H1 (cell line): ENCODE results near the gene ARL6IP4. TPM values are rescaled to one million over a fixed set of nuclear protein-coding genes. Genes with fewer than 3 reads are reported as not detected.

Experiments
- CTCF ChIA-PET: fragments of 300-600 bp; sonication (Branson Sonifier 250); formaldehyde crosslinking; loops from one replicate; lab custom pipeline; 2021; ENCODE audit not compliant: partially characterized antibody; lab: Charles Lee
- POLR2A ChIA-PET: fragments of 300-600 bp; sonication (Branson Sonifier 250); formaldehyde crosslinking; loops from one replicate; lab custom pipeline; 2021; ENCODE audit warnings: inconsistent platforms; ENCODE audit not compliant: partially characterized antibody; lab: Charles Lee
- DNase-seq, 2 experiments: peaks; one replicate each; pipeline versions ENCODE4 v3.0.0 to v3.0.0-alpha.2; 2010 to 2022; ENCODE audit warnings: low spot score in 2 of 2, low read depth in 1 of 2, mixed read lengths in 1 of 2
- FAIRE-seq: peaks from 2 replicates; lab custom pipeline; 2011; peaks lifted over from hg19 to GRCh38; lab: Jason Lieb, UNC
- H2AFZ ChIP-seq: 2 replicates; pipeline ENCODE4 v1.8.1; 2012; ENCODE audit warnings: low read length, inconsistent platforms
- H2AK5ac ChIP-seq: 2 replicates; pipeline ENCODE4 v1.6.1; 2013; ENCODE audit warnings: low read depth, low read length
- H2BK120ac ChIP-seq: replicated peaks from 2 replicates; pipeline ENCODE3; 2013; ENCODE audit warnings: low read depth, low read length, inconsistent platforms
- H2BK12ac ChIP-seq: 2 replicates; pipeline ENCODE4 v1.6.1; 2013; ENCODE audit warnings: low read depth, low read length
- H2BK15ac ChIP-seq: 2 replicates; pipeline ENCODE4 v1.6.1; 2013; ENCODE audit warnings: low read length
- H2BK20ac ChIP-seq: 2 replicates; pipeline ENCODE4 v1.6.1; 2013; ENCODE audit warnings: low read length
- H2BK5ac ChIP-seq: 2 replicates; pipeline ENCODE4 v1.6.1; 2013; ENCODE audit warnings: low read depth, low read length
- H3K14ac ChIP-seq: 2 replicates; pipeline ENCODE4 v1.6.1; 2013; ENCODE audit warnings: inconsistent platforms; ENCODE audit not compliant: insufficient read length
- H3K18ac ChIP-seq: 2 replicates; pipeline ENCODE4 v1.6.1; 2013; ENCODE audit warnings: low read length; ENCODE audit errors: extremely low read depth
- H3K23ac ChIP-seq: 2 replicates; pipeline ENCODE4 v1.6.1; 2013; ENCODE audit warnings: inconsistent platforms; ENCODE audit not compliant: insufficient read length
- H3K23me2 ChIP-seq: 2 replicates; pipeline ENCODE4 v1.6.1; 2013; ENCODE audit warnings: low read depth, low read length
- H3K27ac ChIP-seq: 2 replicates; pipeline ENCODE4 v1.6.1; 2011; ENCODE audit warnings: low read depth, low read length, inconsistent platforms
- H3K27me3 ChIP-seq, 4 experiments: replicated peaks in 1 of 4; 1 replicate in 1 of 4; 2 replicates in 3 of 4; pipeline versions ENCODE4 v1.6.1 to v1.8.1; 2011 to 2013; ENCODE audit warnings: low read length in 3 of 4, mild to moderate bottlenecking in 3 of 4, inconsistent platforms in 2 of 4, mixed read lengths in 2 of 4, moderate library complexity in 1 of 4; ENCODE audit not compliant: control insufficient read depth in 3 of 4, insufficient read depth in 3 of 4; ENCODE audit errors: extremely low read depth in 1 of 4
- H3K36me3 ChIP-seq, 4 experiments: 2 replicates each; pipeline versions ENCODE4 v1.6.1 to v1.8.1; 2011 to 2013; ENCODE audit warnings: mild to moderate bottlenecking in 4 of 4, low read length in 3 of 4, moderate library complexity in 2 of 4, control low read depth in 1 of 4, inconsistent platforms in 1 of 4; ENCODE audit not compliant: insufficient read depth in 4 of 4, control insufficient read depth in 2 of 4
- H3K4ac ChIP-seq: replicated peaks from 2 replicates; pipeline ENCODE3; 2013; ENCODE audit warnings: low read length, low read depth, mixed read lengths, inconsistent platforms; ENCODE audit not compliant: insufficient read length
- H3K4me1 ChIP-seq, 4 experiments: replicated peaks in 1 of 4; 1 replicate in 1 of 4; 2 replicates in 3 of 4; pipeline versions ENCODE4 v1.6.1 to v1.8.1; 2011 to 2013; ENCODE audit warnings: low read length in 3 of 4, inconsistent platforms in 2 of 4, mixed read lengths in 1 of 4; ENCODE audit not compliant: insufficient read depth in 4 of 4, control insufficient read depth in 3 of 4
- H3K4me2 ChIP-seq, 2 experiments: 2 replicates each; pipeline versions ENCODE4 v1.6.1 to v1.8.1; 2011 to 2013; ENCODE audit warnings: low read depth in 2 of 2, low read length in 2 of 2, control low read depth in 1 of 2, inconsistent platforms in 1 of 2, mild to moderate bottlenecking in 1 of 2; ENCODE audit not compliant: insufficient read depth in 1 of 2
- H3K4me3 ChIP-seq, 4 experiments: fragments of 200-600, 300-600 bp in 1 of 4; sonication (generic), shearing (Covaris generic), sonication (Bioruptor Twin) in 1 of 4; 2 replicates each; pipeline versions ENCODE4 v1.5.1 to v1.8.1; 2011 to 2016; ENCODE audit warnings: low read length in 4 of 4, low read depth in 3 of 4, control low read depth in 2 of 4, inconsistent platforms in 2 of 4, mild to moderate bottlenecking in 2 of 4, mixed read lengths in 1 of 4, moderate library complexity in 1 of 4; ENCODE audit not compliant: insufficient read depth in 2 of 4; ENCODE audit errors: extremely low read depth in 1 of 4
- H3K56ac ChIP-seq: replicated peaks from 2 replicates; pipeline ENCODE3; 2013; ENCODE audit warnings: low read depth, mild to moderate bottlenecking, mixed read lengths, low read length, inconsistent platforms; ENCODE audit not compliant: insufficient read length
- H3K79me1 ChIP-seq: 2 replicates; pipeline ENCODE4 v1.6.1; 2013; ENCODE audit warnings: low read depth, low read length, control low read depth
- H3K79me2 ChIP-seq, 2 experiments: 2 replicates each; pipeline versions ENCODE4 v1.6.1 to v1.8.1; 2012 to 2013; ENCODE audit warnings: low read length in 2 of 2, mild to moderate bottlenecking in 2 of 2, inconsistent platforms in 1 of 2; ENCODE audit not compliant: insufficient read depth in 2 of 2, control insufficient read depth in 1 of 2
- H3K9ac ChIP-seq, 4 experiments: replicated peaks in 1 of 4; 1 replicate in 1 of 4; 2 replicates in 3 of 4; pipeline versions ENCODE4 v1.6.1 to v1.8.1; 2011 to 2013; ENCODE audit warnings: low read depth in 3 of 4, low read length in 3 of 4, control low read depth in 2 of 4, mild to moderate bottlenecking in 2 of 4, moderate library complexity in 2 of 4, inconsistent platforms in 1 of 4; ENCODE audit errors: extremely low read depth in 1 of 4
- H3K9me3 ChIP-seq, 2 experiments: 2 replicates each; pipeline versions ENCODE4 v1.6.1 to v1.8.1; 2012 to 2013; ENCODE audit warnings: mild to moderate bottlenecking in 2 of 2, moderate library complexity in 2 of 2, control low read depth in 1 of 2, inconsistent platforms in 1 of 2, low read depth in 1 of 2, low read length in 1 of 2, mixed read lengths in 1 of 2; ENCODE audit not compliant: insufficient read depth in 2 of 2
- H4K20me1 ChIP-seq, 2 experiments: replicated peaks in 1 of 2; 2 replicates each; pipeline versions ENCODE3 to v1.8.1; 2011 to 2013; ENCODE audit warnings: inconsistent platforms in 2 of 2, low read length in 2 of 2, mild to moderate bottlenecking in 1 of 2; ENCODE audit not compliant: insufficient read depth in 2 of 2, control insufficient read depth in 1 of 2
- H4K5ac ChIP-seq: 2 replicates; pipeline ENCODE4 v1.6.1; 2013; ENCODE audit warnings: low read length, low read depth, mixed read lengths, inconsistent platforms; ENCODE audit not compliant: insufficient read length
- H4K8ac ChIP-seq: 2 replicates; pipeline ENCODE4 v1.8.0; 2013; ENCODE audit warnings: mild to moderate bottlenecking, moderate library complexity, low read length, inconsistent platforms; ENCODE audit not compliant: insufficient read depth; ENCODE audit errors: extremely low read depth
- H4K91ac ChIP-seq: replicated peaks from 2 replicates; pipeline ENCODE3; 2013; ENCODE audit warnings: low read length, mixed read lengths, inconsistent platforms; ENCODE audit not compliant: insufficient read length
- CHD2 ChIP-seq: IDR thresholded peaks from 2 replicates; pipeline ENCODE4 v1.6.1; 2012; ENCODE audit warnings: low read length, improper control_type of control experiment
- WGBS, 2 experiments: shearing (Covaris generic) in 1 of 2; methylation state at CpG; one replicate each; pipeline versions ENCODE4 v1.1.6 to v1.1.7; 2013 to 2015; ENCODE audit warnings: low lambda C conversion rate in 2 of 2, mixed read lengths in 2 of 2, inconsistent platforms in 1 of 2, low coverage in 1 of 2, missing lambda C conversion rate in 1 of 2; ENCODE audit not compliant: insufficient replicate concordance in 2 of 2, insufficient coverage in 1 of 2, insufficient read length in 1 of 2; ENCODE audit errors: extremely low coverage in 1 of 2, missing lambda C conversion rate in 1 of 2; 5-methylcytosine and 5-hydroxymethylcytosine counted together
- polyA plus RNA-seq, 7 experiments: library from polyadenylated mRNA; depleted of rRNA in 3 of 7; stranded (reverse) in 5 of 7; unstranded in 2 of 7; fragments of >200 nt in 5 of 7; fragments of 200-250 nt in 2 of 7; gene quantifications; 1 replicate in 5 of 7; 2 replicates in 1 of 7; 4 replicates in 1 of 7; pipeline versions ENCODE4 v1.2.1 to v1.2.3, GENCODE V29; 2011 to 2013; ENCODE audit warnings: missing spikeins in 2 of 7, mixed read lengths in 2 of 7
- total RNA-seq: library from RNA; stranded (reverse); fragmentation: NEBNext Ultra II Directional; extraction: Animal tissue kit (Norgen Biotek cat#: 25700); gene quantifications from 2 replicates; pipeline ENCODE4 v1.2.1, GENCODE V29; 2021

ARL6IP4 gene
- total and polyA plus RNA-seq, 2 of the 8 experiments (the other 6 are each of a cell fraction or from before 2014, with no cell fraction given), result 76.4 to 109 TPM

- no peak for DNase-seq
- H2AFZ ChIP-seq, result no peak overlapping the region
- H3K79me1 ChIP-seq, result no peaks in the 10 kb centered on the region
- no peak overlapping the region for H2AK5ac ChIP-seq
- no peaks in the 10 kb centered on the region for H3K27me3 ChIP-seq
- no peak overlapping the region for H2BK20ac ChIP-seq
- ChIA-PET POLR2A (interaction anchor here (0.8 to 0.9 kb wide), 2 partner anchors 13 to 60 kb away, joined by 3 read pairs; no protein-coding TSS in a partner anchor), CTCF (interaction anchor here (1.4 to 1.6 kb wide), 2 partner anchors 11 to 139 kb away, joined by 3 to 5 read pairs; no protein-coding TSS in a partner anchor)
- WGBS, 2 experiments, result 83% methylated on average over 8 of the region's 8 CpGs; no CpG with 5 or more reads in 1 of the 2 experiments
- H3K4me2 ChIP-seq, result no peak overlapping the region
- H2BK12ac ChIP-seq, result no peak overlapping the region
- H3K79me2 ChIP-seq, result no peaks in the 10 kb centered on the region
- no peaks in the 10 kb centered on the region for H3K9me3 ChIP-seq
- H4K91ac ChIP-seq, result no peak overlapping the region
- H3K27ac ChIP-seq, result no peak overlapping the region
- H3K4me3 ChIP-seq, result no peak overlapping the region
- no peak overlapping the region for H3K23ac ChIP-seq
- no peak overlapping the region for H3K9ac ChIP-seq
- H4K20me1 ChIP-seq, result no peaks in the 10 kb centered on the region
- no peak overlapping the region for H2BK120ac ChIP-seq
- no peaks in the 10 kb centered on the region for H3K23me2 ChIP-seq
- H2BK15ac ChIP-seq, result no peak overlapping the region
- no peak overlapping the region for H3K4ac ChIP-seq
- no peak for FAIRE-seq
- H3K18ac ChIP-seq, result no peak overlapping the region
- H4K8ac ChIP-seq, result no peak overlapping the region
- H4K5ac ChIP-seq, result no peak overlapping the region
- no peak for TF ChIP-seq CHD2
- no peak overlapping the region for H3K56ac ChIP-seq
- no peaks in the 10 kb centered on the region; a peak in 1 of 7 replicates for H3K4me1 ChIP-seq
- H2BK5ac ChIP-seq, result no peak overlapping the region
- no peak overlapping the region for H3K14ac ChIP-seq
- H3K36me3 ChIP-seq, result no peaks in the 10 kb centered on the region
Measured at GRCh38 chr12:122932207-122932606, 48.3 kb upstream of the ARL6IP4 start.
